HG02840 (cell line): ENCODE measurements around the gene MTRF1L.
"Not testable (repeated sequence)": the region's sequence is repeated elsewhere in the genome, so short reads cannot be mapped to it uniquely, and the experiment has no call there.

Experiments
- ATAC-seq: cut with Tn5 transposase; IDR thresholded peaks from one replicate; pipeline ENCODE4 v1.9.1; 2021; ENCODE audit warnings: mild to moderate bottlenecking, moderate library complexity, moderate number of reproducible peaks; ENCODE audit not compliant: unreplicated experiment, low FRiP score

MTRF1L gene

GRCh38 chr6:153012856-153013255 lies 10.3 kb upstream of the MTRF1L start:
- ATAC-seq = no peak

- no peak for ATAC-seq
Measured at GRCh38 chr6:153003366-153003690, 819 bp upstream of the MTRF1L start.

GRCh38 chr6:153001767-153002612 lies 519 bp downstream of the MTRF1L start:
- ATAC-seq = peak; percentile 26

GRCh38 chr6:153000790-153001189 lies 1.7 kb downstream of the MTRF1L start:
- ATAC-seq = not testable (repeated sequence)

GRCh38 chr6:153000243-153000642 lies 2.3 kb downstream of the MTRF1L start:
- no peak for ATAC-seq

GRCh38 chr6:152999538-152999937 lies 3.0 kb downstream of the MTRF1L start:
- ATAC-seq = not testable (repeated sequence)

GRCh38 chr6:152993847-152994246 lies 8.7 kb downstream of the MTRF1L start:
- ATAC-seq = no peak

GRCh38 chr6:152993431-152993830 lies 9.1 kb downstream of the MTRF1L start:
- no peak for ATAC-seq

GRCh38 chr6:152986978-152987377 lies 15.5 kb downstream of the MTRF1L start:
- ATAC-seq = no peak

GRCh38 chr6:152985300-152985699 lies 17.2 kb downstream of the MTRF1L start:
- not testable (repeated sequence) for ATAC-seq

- ATAC-seq = peak; percentile 23
Measured at GRCh38 chr6:152984513-152984872, 18.0 kb downstream of the MTRF1L start.

GRCh38 chr6:152983637-152984512 lies 18.6 kb downstream of the MTRF1L start:
- peak; percentile 19 for ATAC-seq

GRCh38 chr6:152982904-152983636 lies 19.4 kb downstream of the MTRF1L start, which contains the start of gene FBXO5:
TSS of gene FBXO5 (minus strand) at chr6:152983041. CDS start at chr6:152982959, 82 bp downstream.
- peak; percentile 86 for ATAC-seq

GRCh38 chr6:152981989-152982903 lies 20.3 kb downstream of the MTRF1L start:
- peak; percentile 0 for ATAC-seq

- ATAC-seq = no peak
Measured at GRCh38 chr6:152981219-152981618, 21.3 kb downstream of the MTRF1L start.

- no peak for ATAC-seq
Measured at GRCh38 chr6:152980656-152981055, 21.9 kb downstream of the MTRF1L start.

GRCh38 chr6:152979116-152979515 lies 23.4 kb downstream of the MTRF1L start:
- no peak for ATAC-seq

- ATAC-seq = no peak
Measured at GRCh38 chr6:152978058-152978457, 24.5 kb downstream of the MTRF1L start.

- ATAC-seq = no peak
Measured at GRCh38 chr6:152977556-152977955, 25.0 kb downstream of the MTRF1L start.

GRCh38 chr6:152976749-152977148 lies 25.8 kb downstream of the MTRF1L start:
- ATAC-seq = no peak
